Activated CD4-positive, alpha-beta T cell treated with anti-CD3 and anti-CD28 coated beads for 36 hours (primary cell): ENCODE data around the gene TYMS. TPM values are rescaled to one million over a fixed set of nuclear protein-coding genes. Genes with fewer than 3 reads are reported as not detected.

Experiments used
- ATAC-seq: fragments of 200-7000 bp; cut with Tn5 transposase; one replicate; pipeline ENCODE4 v1.10.0; 2021; ENCODE audit warnings: mild to moderate bottlenecking, moderate library complexity
- CTCF ChIA-PET: fragments of 350-600 bp; sonication (Branson Sonifier 250); formaldehyde crosslinking; loops from one replicate; lab custom pipeline; 2021; ENCODE audit warnings: antibody characterized with exemption; lab: Charles Lee
- POLR2A ChIA-PET: fragments of 350-600 bp; sonication (Branson Sonifier 250); formaldehyde crosslinking; loops from one replicate; lab custom pipeline; 2021; ENCODE audit warnings: antibody characterized with exemption, inconsistent platforms; lab: Charles Lee
- DNase-seq: peaks from one replicate; pipeline ENCODE4 v3.0.0-alpha.2; 2020
- H3K27ac Mint-ChIP-seq: one replicate; pipeline ENCODE4 v1.8.0; 2021; ENCODE audit warnings: mixed read lengths
- H3K27me3 Mint-ChIP-seq: one replicate; pipeline ENCODE4 v1.8.0; 2021; ENCODE audit warnings: mixed read lengths
- H3K36me3 Mint-ChIP-seq: one replicate; pipeline ENCODE4 v1.8.0; 2021; ENCODE audit warnings: low read depth, mixed read lengths
- H3K4me1 Mint-ChIP-seq: one replicate; pipeline ENCODE4 v1.8.0; 2021; ENCODE audit warnings: mixed read lengths
- H3K4me3 Mint-ChIP-seq: one replicate; pipeline ENCODE4 v1.8.0; 2021; ENCODE audit warnings: mild to moderate bottlenecking, moderate library complexity, mixed read lengths
- H3K9me3 Mint-ChIP-seq: one replicate; pipeline ENCODE4 v1.8.0; 2021; ENCODE audit warnings: low read depth, mixed read lengths
- intact Hi-C, 2 experiments: fragments of 100-400 bp; cut with DNase I in 1 of 2; cut with micrococcal nuclease in 1 of 2; formaldehyde crosslinking; loops; one replicate each; pipeline versions ENCODE4 v1.14.2 to v1.15.1; 2022 to 2024; cut with DNase I, micrococcal nuclease
- total RNA-seq, 2 experiments: library from RNA; stranded (reverse); gene quantifications; one replicate each; pipeline ENCODE4 v1.2.3, GENCODE V29; 2021

TYMS gene
- total RNA-seq, 2 experiments from 2014 or later: 331 to 372 TPM

DNA sequence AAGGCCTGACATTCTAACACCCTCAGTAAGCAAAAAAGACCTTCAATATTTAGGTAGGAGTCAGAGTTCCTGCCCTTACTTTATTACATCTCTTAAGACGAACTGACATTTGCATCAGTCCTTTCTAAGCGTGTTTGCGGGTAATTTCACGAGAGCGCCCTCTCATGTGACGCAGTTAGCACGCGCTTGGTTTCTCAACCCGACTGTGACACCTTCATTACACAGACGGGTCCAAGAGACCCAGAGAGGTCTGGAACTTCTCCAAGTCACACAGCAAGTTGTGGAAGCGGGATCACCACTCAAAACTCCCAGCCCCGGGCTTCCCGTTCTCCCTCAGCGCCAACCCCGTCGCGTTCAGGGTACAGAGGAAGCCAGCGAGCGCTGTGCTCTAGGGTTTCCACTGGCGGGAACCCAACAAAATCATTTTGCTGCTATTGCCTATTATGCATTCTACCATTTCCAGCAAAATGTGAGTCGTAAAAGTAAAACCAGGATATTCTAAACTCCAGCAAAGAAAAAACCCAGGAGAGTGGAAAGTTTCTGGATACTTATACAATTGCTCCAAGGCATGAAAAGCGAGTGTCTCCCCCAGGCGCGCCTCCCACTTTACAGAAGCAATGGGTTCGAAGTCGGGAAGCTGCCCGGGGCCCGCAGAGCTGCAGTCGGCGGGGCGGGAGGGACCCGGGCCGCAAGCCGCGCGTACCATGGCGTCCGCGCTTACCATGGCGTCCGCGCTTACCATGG is 54.4 kb downstream of the TYMS start:
- H3K27ac Mint-ChIP-seq: peak overlapping the region; percentile 99
- H3K36me3 Mint-ChIP-seq: peaks cover 37% of the 10 kb centered on the region
- H3K4me1 Mint-ChIP-seq: peaks cover 55% of the 10 kb centered on the region
- ChIA-PET CTCF (interaction anchor here (1.0 to 3.3 kb wide), 9 partner anchors 13 to 127 kb away, joined by 3 to 23 read pairs (median 4); no protein-coding TSS in a partner anchor), POLR2A (interaction anchor here (0.8 to 1.0 kb wide), 5 partner anchors 54 to 101 kb away, joined by 3 to 6 read pairs (median 4); partner anchors contain the start of gene TYMS)
- peak overlapping the region; percentile 94 for H3K4me3 Mint-ChIP-seq
- DNase-seq (peak; percentile 85), ATAC-seq (peak; percentile 50)
- H3K9me3 Mint-ChIP-seq: no peaks in the 10 kb centered on the region
- intact Hi-C loops: loop anchor here (1.0 to 5.0 kb wide), 11 partner anchors 54 to 1943 kb away; partner anchors contain the start of genes THOC1 (in 2 of the 2), CLUL1 (in 1 of the 2), SMCHD1 (in 1 of the 2) and TYMS (in 1 of the 2)
- no peaks in the 10 kb centered on the region for H3K27me3 Mint-ChIP-seq

DNA sequence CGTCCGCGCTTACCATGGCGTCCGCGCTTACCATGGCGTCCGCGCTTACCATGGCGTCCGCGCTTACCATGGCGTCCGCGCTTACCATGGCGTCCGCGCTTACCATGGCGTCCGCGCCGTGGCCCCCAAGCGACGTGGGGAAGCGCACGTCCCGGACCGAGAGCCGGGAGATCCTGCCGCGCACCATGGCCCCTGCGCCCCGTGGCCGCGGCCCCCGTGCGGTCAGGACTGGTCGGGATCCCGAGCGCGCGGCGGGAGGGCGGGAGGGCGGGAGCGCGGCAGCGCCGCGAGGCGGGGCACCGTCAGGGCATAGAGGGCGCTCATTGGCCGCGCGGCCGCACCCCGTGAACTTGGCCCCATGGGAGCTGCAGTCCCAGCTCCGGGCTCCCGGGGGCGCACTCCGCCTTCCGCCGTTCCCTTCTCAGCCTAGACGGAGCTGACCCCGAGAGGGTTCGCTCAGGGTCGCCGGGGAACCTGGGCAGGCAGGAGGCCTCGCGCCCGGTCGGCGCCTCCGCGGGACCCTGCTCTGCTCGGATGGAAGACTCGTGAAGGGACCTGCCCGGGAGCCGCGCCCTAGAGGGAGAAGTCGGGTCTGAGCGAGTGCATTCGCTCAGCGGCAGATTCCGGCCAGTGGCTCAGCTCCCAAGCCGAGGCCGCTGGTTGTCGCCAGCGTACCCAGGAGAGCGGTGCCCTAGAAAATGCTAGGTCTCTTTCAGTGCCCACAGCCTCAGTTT is 55.1 kb downstream of the TYMS start, which contains the start of gene ENOSF1:
Gene ENOSF1, minus strand, starts transcription at position 230 of the 734 bp plus-strand sequence. Its CDS starts 43 bp downstream, at position 187.
- ChIA-PET CTCF (interaction anchor here (0.5 to 2.4 kb wide), 12 partner anchors 12 to 1642 kb away, joined by 3 to 23 read pairs (median 4); no protein-coding TSS in a partner anchor), POLR2A (interaction anchor here (0.6 to 1.0 kb wide), 9 partner anchors 10 to 118 kb away, joined by 3 to 6 read pairs (median 4); partner anchors contain the start of gene TYMS)
- H3K4me3 Mint-ChIP-seq: peak within 1 kb of the TSS; percentile 94
- peaks cover 53% of the 10 kb centered on the region for H3K4me1 Mint-ChIP-seq
- no peaks in the 10 kb centered on the region for H3K9me3 Mint-ChIP-seq
- peak within 1 kb of the TSS; percentile 99 for H3K27ac Mint-ChIP-seq
- DNase-seq (peak; percentile 95), ATAC-seq (peak; percentile 91)
- no peaks in the 10 kb centered on the region for H3K27me3 Mint-ChIP-seq
- peaks cover 33% of the 10 kb centered on the region for H3K36me3 Mint-ChIP-seq
- intact Hi-C loops: loop anchor here (1.0 to 5.0 kb wide), 10 partner anchors 54 to 1942 kb away; partner anchors contain the start of genes CLUL1 (in 1 of the 2), SMCHD1 (in 1 of the 2), THOC1 (in 1 of the 2) and USP14 (in 1 of the 2)

DNA sequence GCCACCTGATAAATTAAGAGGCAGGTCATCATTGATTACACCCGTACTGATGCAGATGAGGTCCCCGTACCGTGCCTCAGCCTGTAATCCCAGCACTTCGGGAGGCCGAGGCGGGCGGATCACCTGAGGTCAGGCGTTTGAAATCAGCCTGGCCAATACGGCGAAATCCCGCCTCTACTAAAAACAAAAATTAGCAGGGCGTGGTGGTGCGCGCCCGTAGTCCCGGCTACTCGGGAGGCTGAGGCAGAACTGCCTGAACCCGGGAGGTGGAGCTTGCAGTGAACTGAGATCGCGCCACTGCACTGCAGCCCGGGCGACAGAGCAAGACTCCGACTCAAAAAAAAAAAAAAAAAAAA is 55.7 kb downstream of the TYMS start:
- Mint-ChIP-seq H3K4me3 (peak overlapping the region; percentile 94), H3K27me3 (no peaks in the 10 kb centered on the region), H3K27ac (no peak overlapping the region), H3K9me3 (no peaks in the 10 kb centered on the region), H3K4me1 (peaks cover 51% of the 10 kb centered on the region), H3K36me3 (peaks cover 31% of the 10 kb centered on the region)
- DNase-seq: no peak
- POLR2A ChIA-PET: interaction anchor here (0.6 to 1.0 kb wide), 8 partner anchors 10 to 117 kb away, joined by 3 to 6 read pairs (median 4); no protein-coding TSS in a partner anchor
- no peak for ATAC-seq
- intact Hi-C loops: loop anchor here (2.0 to 5.0 kb wide), 3 partner anchors 116 to 1942 kb away; partner anchors contain the start of genes CLUL1 (in 1 of the 2), SMCHD1 (in 1 of the 2) and THOC1 (in 1 of the 2)
- CTCF ChIA-PET: interaction anchor here (0.5 to 2.4 kb wide), 13 partner anchors 10 to 1641 kb away, joined by 3 to 23 read pairs (median 4); no protein-coding TSS in a partner anchor

DNA sequence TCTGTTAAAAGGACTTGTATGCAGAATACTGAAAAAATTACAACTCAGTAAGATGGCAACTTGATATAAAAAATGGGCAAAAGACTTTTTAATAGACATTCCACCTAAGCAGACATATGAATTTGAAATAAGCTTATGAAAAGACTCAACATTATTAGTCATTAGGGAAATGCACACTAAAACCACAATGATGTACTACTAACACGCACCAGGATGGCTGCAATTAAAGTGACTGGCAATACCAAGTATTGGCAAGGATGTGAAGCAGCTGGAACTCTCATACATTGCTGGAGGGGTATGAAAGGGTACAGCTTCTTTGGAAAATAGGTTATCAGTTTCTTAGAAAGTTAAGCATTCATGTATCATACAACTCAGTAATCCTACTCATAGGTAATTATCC is 58.2 kb downstream of the TYMS start:
- peak; percentile 21 for DNase-seq
- peak; percentile 25 for ATAC-seq
- Mint-ChIP-seq H3K27me3 (no peaks in the 10 kb centered on the region), H3K36me3 (peaks cover 9% of the 10 kb centered on the region), H3K9me3 (no peaks in the 10 kb centered on the region), H3K4me3 (no peak overlapping the region), H3K4me1 (peaks cover 34% of the 10 kb centered on the region), H3K27ac (no peak overlapping the region)
- ChIA-PET CTCF (interaction anchor here (0.9 to 3.0 kb wide), 6 partner anchors 25 to 129 kb away, joined by 3 to 17 read pairs (median 5); no protein-coding TSS in a partner anchor), POLR2A (interaction anchor here (0.7 kb wide), 1 partner anchor 115 kb away, joined by 3 read pairs; no protein-coding TSS in a partner anchor)
- intact Hi-C loops: no loop called here

DNA sequence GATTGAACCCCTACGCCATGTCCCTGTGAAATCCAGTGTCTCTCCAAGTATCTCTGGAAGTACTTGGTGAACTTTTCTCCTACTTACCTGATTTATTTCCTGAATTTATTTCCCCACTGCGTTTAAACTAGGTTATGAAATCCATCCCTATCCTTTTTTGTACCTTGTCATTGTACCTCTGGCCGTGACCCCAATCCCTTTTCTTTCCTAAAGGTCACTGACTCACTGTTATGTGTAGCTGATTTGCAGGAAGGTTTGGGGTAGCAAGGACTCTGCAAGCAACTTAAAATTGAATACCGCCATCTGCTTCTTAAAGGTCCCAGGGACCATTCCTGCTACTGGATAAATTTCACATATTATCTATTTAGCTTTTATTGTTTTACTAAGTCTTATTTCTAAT is 59.5 kb downstream of the TYMS start:
- Mint-ChIP-seq H3K27ac (no peak overlapping the region), H3K4me1 (peaks cover 27% of the 10 kb centered on the region), H3K36me3 (peaks cover 1% of the 10 kb centered on the region), H3K4me3 (no peak overlapping the region), H3K9me3 (no peaks in the 10 kb centered on the region), H3K27me3 (no peaks in the 10 kb centered on the region)
- CTCF ChIA-PET: interaction anchor here (0.7 to 3.0 kb wide), 3 partner anchors 25 to 114 kb away, joined by 3 to 17 read pairs (median 4); no protein-coding TSS in a partner anchor
- DNase-seq (no peak), ATAC-seq (no peak)
- POLR2A ChIA-PET: no interaction called here
- intact Hi-C loops: no loop called here

Other genes starting within 250 kb of the TYMS start
- not detected for gene COLEC12, start 157.0 kb upstream of the TYMS start, total RNA-seq
- gene CETN1, start 77.3 kb upstream of the TYMS start, total RNA-seq: not detected
- gene CLUL1, start 60.7 kb upstream of the TYMS start, total RNA-seq: not detected
- 10 to 100 TPM; 92.6 to 97.4 TPM for gene ENOSF1, start 55.0 kb downstream of the TYMS start, total RNA-seq
- 10 to 100 TPM; 13.1 to 14.2 TPM for gene YES1, start 154.6 kb downstream of the TYMS start, total RNA-seq
- not detected for gene ADCYAP1, start 247.2 kb downstream of the TYMS start, total RNA-seq